ENCODE results near the gene CD276. TPM values are rescaled to one million over a fixed set of nuclear protein-coding genes. Genes with fewer than 3 reads are reported as not detected.

CD276 gene
- total RNA-seq, 1 donor from 2014 or later = 55.0 TPM

DNA sequence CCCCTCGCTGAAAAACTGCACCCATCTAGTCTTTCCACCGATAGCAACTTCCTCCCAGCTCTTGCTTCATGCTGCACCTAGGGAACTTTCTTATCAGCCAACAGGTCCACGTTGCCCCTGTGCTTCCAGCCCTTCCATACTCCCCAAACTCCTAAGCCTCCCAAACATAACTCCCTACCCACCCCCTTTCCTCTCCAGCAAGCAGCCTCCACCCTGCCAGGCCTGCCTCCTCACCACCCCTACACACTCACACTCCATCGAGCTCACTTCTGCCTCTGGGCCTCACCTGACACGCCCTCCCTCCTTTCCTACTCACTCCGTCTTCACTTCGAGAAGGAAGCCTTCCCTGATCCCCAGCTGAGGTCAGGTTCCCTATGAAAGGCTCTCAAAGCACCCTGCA, 60.9 kb downstream of the CD276 start:
- no peak for DNase-seq
- ATAC-seq = no peak
- H3K36me3 ChIP-seq = no peaks in the 10 kb centered on the region

DNA sequence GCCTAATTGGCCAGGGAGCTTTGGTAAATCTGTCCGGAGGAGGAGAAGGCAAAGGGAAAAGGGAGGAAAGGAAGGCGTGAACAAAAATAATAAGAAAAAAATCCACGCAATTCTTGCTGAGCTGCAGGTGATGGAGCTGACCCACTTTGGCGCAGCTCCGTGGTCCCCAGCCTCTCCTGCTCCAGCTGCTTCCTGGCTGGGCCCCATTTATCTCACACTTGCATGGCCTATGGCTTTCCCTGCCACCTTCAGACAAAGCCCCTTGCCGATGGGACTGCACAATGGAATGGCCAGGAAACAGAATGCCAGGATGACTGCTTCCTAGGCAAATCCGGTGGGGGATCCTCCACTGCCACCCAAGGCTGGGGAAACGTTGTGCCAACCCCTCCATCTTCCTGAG, 62.1 kb downstream of the CD276 start:
- TF ChIP-seq, protein P1, sequence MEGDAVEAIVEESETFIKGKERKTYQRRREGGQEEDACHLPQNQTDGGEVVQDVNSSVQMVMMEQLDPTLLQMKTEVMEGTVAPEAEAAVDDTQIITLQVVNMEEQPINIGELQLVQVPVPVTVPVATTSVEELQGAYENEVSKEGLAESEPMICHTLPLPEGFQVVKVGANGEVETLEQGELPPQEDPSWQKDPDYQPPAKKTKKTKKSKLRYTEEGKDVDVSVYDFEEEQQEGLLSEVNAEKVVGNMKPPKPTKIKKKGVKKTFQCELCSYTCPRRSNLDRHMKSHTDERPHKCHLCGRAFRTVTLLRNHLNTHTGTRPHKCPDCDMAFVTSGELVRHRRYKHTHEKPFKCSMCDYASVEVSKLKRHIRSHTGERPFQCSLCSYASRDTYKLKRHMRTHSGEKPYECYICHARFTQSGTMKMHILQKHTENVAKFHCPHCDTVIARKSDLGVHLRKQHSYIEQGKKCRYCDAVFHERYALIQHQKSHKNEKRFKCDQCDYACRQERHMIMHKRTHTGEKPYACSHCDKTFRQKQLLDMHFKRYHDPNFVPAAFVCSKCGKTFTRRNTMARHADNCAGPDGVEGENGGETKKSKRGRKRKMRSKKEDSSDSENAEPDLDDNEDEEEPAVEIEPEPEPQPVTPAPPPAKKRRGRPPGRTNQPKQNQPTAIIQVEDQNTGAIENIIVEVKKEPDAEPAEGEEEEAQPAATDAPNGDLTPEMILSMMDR (IDR thresholded peaks at IDR 0.05) = no peak
- Histone ChIP-seq H3K27me3 (ENCODE audit: low read depth) (peaks cover 10% of the 10 kb centered on the region), H3K9me3 (no peaks in the 10 kb centered on the region), H3K4me1 (peaks cover 1% of the 10 kb centered on the region), H3K36me3 (no peaks in the 10 kb centered on the region), H3K27ac (no peak overlapping the region), H3K4me3 (no peak overlapping the region)
- intact Hi-C loops (cut with DNase I) = no loop called here
- DNase-seq = no peak
- no peak for ATAC-seq

More for the DNA sequence above, 60.9 kb downstream of the CD276 start:
- TF ChIP-seq, protein P1 (IDR thresholded peaks at IDR 0.05) = no peak
- no peak overlapping the region for H3K4me3 ChIP-seq
- H3K9me3 ChIP-seq = no peaks in the 10 kb centered on the region
- no peaks in the 10 kb centered on the region for H3K27me3 ChIP-seq (ENCODE audit: low read depth)
- intact Hi-C loops (cut with DNase I) = no loop called here
- H3K27ac ChIP-seq = no peak overlapping the region
- H3K4me1 ChIP-seq = no peaks in the 10 kb centered on the region

DNA sequence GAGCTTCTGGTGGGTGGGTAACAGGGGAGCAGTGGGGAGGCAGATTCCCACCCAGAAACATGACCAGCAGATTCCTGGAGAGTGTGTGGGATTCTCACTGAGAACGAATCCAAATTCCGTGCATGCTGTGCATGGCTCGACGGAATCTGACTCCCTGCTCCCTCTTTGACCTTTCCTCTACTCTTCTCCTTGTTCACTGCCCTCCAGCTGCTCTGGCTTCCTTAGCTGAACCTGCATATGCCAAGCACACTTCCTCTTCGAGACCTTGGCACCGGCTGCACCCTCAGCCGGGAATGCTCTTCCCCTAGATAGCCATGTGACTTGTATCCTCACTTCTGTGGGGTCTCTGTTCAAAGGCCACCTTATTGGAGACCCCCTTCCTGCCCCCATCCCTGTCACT, 62.7 kb downstream of the CD276 start:
- no peak overlapping the region for H3K4me3 ChIP-seq
- DNase-seq (no peak), ATAC-seq (no peak)
- H3K27me3 ChIP-seq (ENCODE audit: low read depth) = peaks cover 16% of the 10 kb centered on the region
- peaks cover 7% of the 10 kb centered on the region for H3K4me1 ChIP-seq
- TF ChIP-seq, protein P1 (IDR thresholded peaks at IDR 0.05) = no peak
- H3K27ac ChIP-seq = no peak overlapping the region
- no peaks in the 10 kb centered on the region for H3K9me3 ChIP-seq
- H3K36me3 ChIP-seq = no peaks in the 10 kb centered on the region
- intact Hi-C loops (cut with DNase I) = no loop called here

DNA sequence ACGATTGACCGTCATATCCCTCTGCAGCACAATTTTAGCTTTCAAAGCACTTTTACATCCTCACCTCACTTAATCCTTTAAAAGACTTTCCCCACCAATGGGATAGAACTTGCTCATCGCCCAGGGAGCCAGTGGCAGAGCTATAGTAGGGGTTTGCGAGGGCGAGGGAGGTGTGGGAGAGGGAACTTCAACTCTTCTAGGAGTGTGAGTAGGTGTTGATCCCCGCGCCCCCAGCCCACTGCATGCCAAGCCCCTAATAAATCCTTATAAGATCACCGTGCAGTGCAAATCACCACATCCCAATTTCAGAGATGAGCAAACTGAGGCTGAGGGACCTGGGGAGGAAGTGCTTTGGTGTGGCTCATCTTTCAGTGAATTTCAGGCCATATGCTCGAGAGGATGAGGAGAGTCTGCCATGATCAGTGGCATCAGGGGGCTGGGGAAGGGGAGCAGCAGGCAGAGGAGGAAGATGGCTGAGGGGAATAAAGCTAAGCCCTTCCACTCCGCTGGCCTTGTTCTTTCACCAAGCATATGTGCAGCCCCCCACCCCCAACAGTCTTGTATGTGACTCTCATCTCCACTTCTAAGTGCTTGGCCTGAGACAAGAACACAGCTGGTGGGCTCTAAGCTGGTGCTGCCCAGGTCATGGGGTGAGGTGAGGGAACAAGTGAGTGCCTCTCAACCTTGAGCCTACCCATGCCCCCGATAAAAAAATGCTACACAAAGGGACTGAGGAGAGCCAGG, 63.8 kb downstream of the CD276 start:
- DNase-seq (no peak), ATAC-seq (no peak)
- TF ChIP-seq, protein P1 (IDR thresholded peaks at IDR 0.05) = no peak
- H3K9me3 ChIP-seq = no peaks in the 10 kb centered on the region
- H3K36me3 ChIP-seq = no peaks in the 10 kb centered on the region
- H3K4me1 ChIP-seq = peaks cover 14% of the 10 kb centered on the region
- H3K27ac ChIP-seq = no peak overlapping the region
- intact Hi-C loops (cut with DNase I) = no loop called here
- no peak overlapping the region for H3K4me3 ChIP-seq
- H3K27me3 ChIP-seq (ENCODE audit: low read depth) = peaks cover 25% of the 10 kb centered on the region

DNA sequence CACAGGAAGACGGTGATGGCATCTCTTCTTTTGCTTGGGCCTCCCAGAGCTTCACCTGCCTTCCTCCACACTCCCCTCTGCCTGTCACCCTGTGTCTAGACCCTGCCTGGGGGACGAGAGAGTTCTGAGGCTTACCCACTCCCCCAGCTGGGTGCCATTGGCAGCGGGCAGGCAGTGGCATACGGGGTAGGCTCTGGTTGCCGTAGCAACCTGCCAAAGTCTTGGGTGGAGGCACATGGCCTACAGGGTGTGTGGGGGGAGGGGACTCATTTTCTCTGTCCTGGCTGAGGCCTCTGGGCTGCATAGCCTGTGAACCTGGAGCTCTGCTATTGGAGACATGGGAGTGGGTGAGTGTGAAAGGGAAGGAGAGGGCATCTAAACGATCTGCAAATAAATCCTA, 64.5 kb downstream of the CD276 start:
- intact Hi-C loops (cut with DNase I) = no loop called here
- ATAC-seq (no peak), DNase-seq (no peak)
- Histone ChIP-seq H3K9me3 (no peaks in the 10 kb centered on the region), H3K36me3 (no peaks in the 10 kb centered on the region), H3K4me1 (peaks cover 14% of the 10 kb centered on the region), H3K4me3 (no peak overlapping the region), H3K27me3 (ENCODE audit: low read depth) (peaks cover 30% of the 10 kb centered on the region), H3K27ac (no peak overlapping the region)
- TF ChIP-seq, protein P1 (IDR thresholded peaks at IDR 0.05) = no peak

Data from lower lobe of right lung (tissue), 2 donors.